ENCODE results near the gene PINK1. TPM values are rescaled to one million over a fixed set of nuclear protein-coding genes. Genes with fewer than 3 reads are reported as not detected.

The PINK1 gene
- total and polyA plus RNA-seq, 4 donors = 37.5 to 45.4 (median 40.8) TPM

DNA sequence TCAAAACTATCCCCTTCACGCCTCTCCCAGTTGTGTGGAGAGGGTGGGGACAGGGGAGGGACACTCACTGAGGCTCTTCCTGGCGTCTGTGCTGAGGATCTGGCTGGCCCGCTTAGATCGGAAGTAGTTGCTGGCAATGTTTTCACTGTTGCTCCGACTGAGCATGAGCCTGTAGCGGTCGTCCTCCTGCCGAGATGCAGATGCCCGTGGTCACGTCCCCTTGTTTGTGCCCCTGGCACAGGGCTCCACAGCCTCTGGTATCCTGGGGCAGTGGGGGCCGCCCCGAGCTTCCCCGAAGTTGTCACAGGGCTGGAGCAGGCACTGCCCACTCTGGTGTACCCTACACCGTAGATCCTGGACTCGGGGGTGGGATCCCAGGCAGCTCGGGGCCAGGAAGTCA lies 32.9 kb downstream of the PINK1 start:
- ATAC-seq (ENCODE audit: insufficient read depth, low FRiP score) (no peak), DNase-seq (no peak)
- 72 to 85% methylated on average over 15 to 16 of the region's 16 CpGs for WGBS, 2 donors
- no peaks in the 10 kb centered on the region for H3K27me3 ChIP-seq (ENCODE audit: control insufficient read depth in 3 of 3, insufficient read depth in 3 of 3, low read length in 2 of 3)
- H3K9me3 ChIP-seq (ENCODE audit: control insufficient read depth in 4 of 4, insufficient read depth in 3 of 4, low read length in 3 of 4) = no peaks in the 10 kb centered on the region
- H3K9ac ChIP-seq (ENCODE audit: insufficient read depth in 1 of 2, low read length in 2 of 2) = no peak overlapping the region
- peaks cover 0 to 7% (median 4%) of the 10 kb centered on the region in 5 donors for H3K4me1 ChIP-seq (ENCODE audit: control insufficient read depth in 5 of 5, insufficient read depth in 5 of 5, low read length in 5 of 5)
- peaks cover 0 to 4% (median 0%) of the 10 kb centered on the region in 4 donors for H3K36me3 ChIP-seq (ENCODE audit: control insufficient read depth in 4 of 4, insufficient read depth in 4 of 4, low read length in 4 of 4)
- peak overlapping the region; percentile 5 to 64 for H3K27ac ChIP-seq (ENCODE audit: low read depth in 1 of 2, low read length in 1 of 2)
- TF ChIP-seq, protein P1, sequence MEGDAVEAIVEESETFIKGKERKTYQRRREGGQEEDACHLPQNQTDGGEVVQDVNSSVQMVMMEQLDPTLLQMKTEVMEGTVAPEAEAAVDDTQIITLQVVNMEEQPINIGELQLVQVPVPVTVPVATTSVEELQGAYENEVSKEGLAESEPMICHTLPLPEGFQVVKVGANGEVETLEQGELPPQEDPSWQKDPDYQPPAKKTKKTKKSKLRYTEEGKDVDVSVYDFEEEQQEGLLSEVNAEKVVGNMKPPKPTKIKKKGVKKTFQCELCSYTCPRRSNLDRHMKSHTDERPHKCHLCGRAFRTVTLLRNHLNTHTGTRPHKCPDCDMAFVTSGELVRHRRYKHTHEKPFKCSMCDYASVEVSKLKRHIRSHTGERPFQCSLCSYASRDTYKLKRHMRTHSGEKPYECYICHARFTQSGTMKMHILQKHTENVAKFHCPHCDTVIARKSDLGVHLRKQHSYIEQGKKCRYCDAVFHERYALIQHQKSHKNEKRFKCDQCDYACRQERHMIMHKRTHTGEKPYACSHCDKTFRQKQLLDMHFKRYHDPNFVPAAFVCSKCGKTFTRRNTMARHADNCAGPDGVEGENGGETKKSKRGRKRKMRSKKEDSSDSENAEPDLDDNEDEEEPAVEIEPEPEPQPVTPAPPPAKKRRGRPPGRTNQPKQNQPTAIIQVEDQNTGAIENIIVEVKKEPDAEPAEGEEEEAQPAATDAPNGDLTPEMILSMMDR (IDR thresholded peaks at IDR 0.05; ENCODE audit: control extremely low read depth, extremely low read depth) = no peak
- no peak overlapping the region for H3K4me3 ChIP-seq

DNA sequence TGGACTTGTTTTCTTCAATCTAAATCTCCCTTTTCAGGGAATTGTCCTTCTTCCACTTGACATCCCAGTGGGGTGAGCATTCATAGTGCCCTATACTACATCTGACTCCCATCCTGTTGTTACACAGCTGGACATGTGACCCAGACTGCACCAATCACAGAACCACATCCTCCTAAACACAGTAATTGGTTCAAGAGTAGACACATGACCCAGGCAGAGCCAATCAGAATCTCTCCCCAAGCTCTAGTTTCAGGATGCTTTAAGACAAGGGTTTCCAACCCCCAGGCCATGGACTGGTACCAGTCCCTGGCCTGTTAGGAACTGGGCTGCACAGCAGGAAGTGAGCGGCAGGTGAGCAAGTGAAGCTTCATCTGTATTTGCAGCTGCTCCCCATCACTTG lies 33.5 kb downstream of the PINK1 start:
- 100% methylated on average over 1 of the region's 1 CpG for WGBS, 2 donors
- H3K9ac ChIP-seq (ENCODE audit: insufficient read depth in 1 of 2, low read length in 2 of 2) = no peak overlapping the region
- ATAC-seq (ENCODE audit: insufficient read depth, low FRiP score) (no peak), DNase-seq (no peak)
- TF ChIP-seq, protein P1 (IDR thresholded peaks at IDR 0.05; ENCODE audit: control extremely low read depth, extremely low read depth) = no peak
- H3K4me3 ChIP-seq = no peak overlapping the region
- H3K9me3 ChIP-seq (ENCODE audit: control insufficient read depth in 4 of 4, insufficient read depth in 3 of 4, low read length in 3 of 4) = no peaks in the 10 kb centered on the region
- peaks cover 0 to 4% (median 0%) of the 10 kb centered on the region in 4 donors for H3K36me3 ChIP-seq (ENCODE audit: control insufficient read depth in 4 of 4, insufficient read depth in 4 of 4, low read length in 4 of 4)
- no peaks in the 10 kb centered on the region for H3K27me3 ChIP-seq (ENCODE audit: control insufficient read depth in 3 of 3, insufficient read depth in 3 of 3, low read length in 2 of 3)
- peak overlapping the region in 1 of 2 donors; percentile 5 for H3K27ac ChIP-seq (ENCODE audit: low read depth in 1 of 2, low read length in 1 of 2)
- peaks cover 0 to 6% (median 4%) of the 10 kb centered on the region in 5 donors for H3K4me1 ChIP-seq (ENCODE audit: control insufficient read depth in 5 of 5, insufficient read depth in 5 of 5, low read length in 5 of 5)

DNA sequence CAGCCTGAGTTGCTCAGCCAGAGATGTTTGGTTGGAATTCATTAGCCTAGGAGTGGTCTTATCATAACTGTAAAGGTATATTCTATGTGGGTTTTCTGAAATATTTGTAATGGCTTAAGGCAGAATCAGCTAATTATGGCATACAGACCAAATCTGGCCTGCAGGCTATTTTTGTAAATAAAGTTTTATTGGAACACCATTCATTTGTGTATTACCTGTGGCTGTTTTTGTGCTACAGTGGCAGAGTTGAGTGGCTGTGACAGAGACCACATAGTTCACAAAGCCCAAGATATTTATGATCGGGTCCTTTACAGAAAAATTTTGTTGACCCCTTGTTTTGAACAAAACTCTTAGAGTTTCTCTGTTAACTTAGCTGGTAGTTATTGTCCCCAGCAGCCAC lies 35.3 kb downstream of the PINK1 start:
- DNase-seq (no peak), ATAC-seq (ENCODE audit: insufficient read depth, low FRiP score) (no peak)
- H3K9ac ChIP-seq (ENCODE audit: insufficient read depth in 1 of 2, low read length in 2 of 2) = no peak overlapping the region
- no peak overlapping the region for H3K27ac ChIP-seq (ENCODE audit: low read depth in 1 of 2, low read length in 1 of 2)
- H3K36me3 ChIP-seq (ENCODE audit: control insufficient read depth in 4 of 4, insufficient read depth in 4 of 4, low read length in 4 of 4) = peaks cover 0 to 4% (median 0%) of the 10 kb centered on the region in 4 donors
- H3K4me3 ChIP-seq = no peak overlapping the region
- peaks cover 0 to 2% (median 0%) of the 10 kb centered on the region in 5 donors for H3K4me1 ChIP-seq (ENCODE audit: control insufficient read depth in 5 of 5, insufficient read depth in 5 of 5, low read length in 5 of 5)
- TF ChIP-seq, protein P1 (IDR thresholded peaks at IDR 0.05; ENCODE audit: control extremely low read depth, extremely low read depth) = no peak
- no peaks in the 10 kb centered on the region for H3K9me3 ChIP-seq (ENCODE audit: control insufficient read depth in 4 of 4, insufficient read depth in 3 of 4, low read length in 3 of 4)
- H3K27me3 ChIP-seq (ENCODE audit: control insufficient read depth in 3 of 3, insufficient read depth in 3 of 3, low read length in 2 of 3) = no peaks in the 10 kb centered on the region
- WGBS, 2 donors = 97 to 98% methylated on average over 1 of the region's 1 CpG

DNA sequence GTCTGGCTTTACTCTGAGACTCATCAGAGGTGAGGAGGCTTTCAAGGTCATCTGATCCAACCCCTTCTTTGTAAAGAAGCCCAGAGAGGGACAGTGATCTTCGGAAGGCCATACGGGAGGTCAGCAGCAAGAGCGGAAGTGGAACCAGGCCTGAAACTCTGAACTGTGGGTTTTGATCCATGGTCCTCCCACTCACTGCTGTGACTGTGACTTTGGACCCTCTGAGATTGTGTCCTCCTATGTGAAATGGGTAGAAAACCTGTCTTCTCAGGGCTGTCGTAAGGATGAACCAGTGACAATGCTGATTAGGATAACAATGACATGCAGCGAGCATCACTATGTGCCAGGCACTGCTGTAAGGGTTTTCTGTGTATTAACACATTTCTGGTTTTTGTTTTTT lies 37.7 kb downstream of the PINK1 start:
- no peak overlapping the region for H3K27ac ChIP-seq (ENCODE audit: low read depth in 1 of 2, low read length in 1 of 2)
- no peak for DNase-seq
- H3K4me3 ChIP-seq = no peak overlapping the region
- no peaks in the 10 kb centered on the region for H3K27me3 ChIP-seq (ENCODE audit: control insufficient read depth in 3 of 3, insufficient read depth in 3 of 3, low read length in 2 of 3)
- H3K9me3 ChIP-seq (ENCODE audit: control insufficient read depth in 4 of 4, insufficient read depth in 3 of 4, low read length in 3 of 4) = no peaks in the 10 kb centered on the region
- peaks cover 0 to 4% (median 0%) of the 10 kb centered on the region in 4 donors for H3K36me3 ChIP-seq (ENCODE audit: control insufficient read depth in 4 of 4, insufficient read depth in 4 of 4, low read length in 4 of 4)
- ATAC-seq (ENCODE audit: insufficient read depth, low FRiP score) = no peak
- TF ChIP-seq, protein P1 (IDR thresholded peaks at IDR 0.05; ENCODE audit: control extremely low read depth, extremely low read depth) = no peak
- WGBS, 2 donors = 90 to 91% methylated on average over 5 of the region's 5 CpGs
- H3K4me1 ChIP-seq (ENCODE audit: control insufficient read depth in 5 of 5, insufficient read depth in 5 of 5, low read length in 5 of 5) = peaks cover 0 to 2% (median 0%) of the 10 kb centered on the region in 5 donors
- H3K9ac ChIP-seq (ENCODE audit: insufficient read depth in 1 of 2, low read length in 2 of 2) = no peak overlapping the region

Measured in lung (tissue), 12 donors.